Measurements from ENCODE around the gene MAK.
"Not testable (repeated sequence)": the region's sequence is repeated elsewhere in the genome, so short reads cannot be mapped to it uniquely, and the experiment has no call there.

Gene MAK

DNA sequence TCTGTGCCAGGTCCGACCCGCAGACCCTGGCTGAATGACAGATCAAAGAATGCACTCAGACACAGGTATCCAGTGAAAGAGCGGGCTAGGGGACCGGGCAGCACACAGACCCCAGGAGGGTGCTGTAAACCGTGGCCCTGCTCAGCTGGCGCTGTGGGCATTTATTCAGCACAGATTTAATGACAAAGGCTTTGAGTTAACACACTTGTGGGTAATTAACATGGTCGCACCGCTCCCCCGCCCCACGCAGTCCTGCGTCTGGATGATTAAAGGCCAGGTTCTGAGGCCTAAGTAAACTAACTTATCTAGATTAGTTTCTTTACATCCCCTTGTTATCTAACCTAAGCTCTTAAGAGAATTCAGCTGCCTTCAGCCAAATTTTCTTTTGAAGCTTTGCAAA lies 3.5 kb downstream of the MAK start:
- Histone ChIP-seq H3K36me3 (ENCODE audit: control insufficient read depth, insufficient read depth, low read length) (no peaks in the 10 kb centered on the region), H3K27me3 (ENCODE audit: control insufficient read depth, insufficient read depth, low read length) (no peaks in the 10 kb centered on the region), H3K9me3 (ENCODE audit: control insufficient read depth, insufficient read depth, low read length) (no peaks in the 10 kb centered on the region), H3K27ac (ENCODE audit: low read length) (no peak overlapping the region), H3K4me3 (ENCODE audit: low read length) (no peak overlapping the region), H3K4me1 (ENCODE audit: control insufficient read depth, insufficient read depth, low read length) (no peaks in the 10 kb centered on the region)
- whole genome bisulfite sequencing (ENCODE audit: insufficient coverage, insufficient read length): no CpG with 5 or more reads among the region's 11 CpGs
- DNase-seq (ENCODE audit: low read depth, low spot score): no peak

DNA sequence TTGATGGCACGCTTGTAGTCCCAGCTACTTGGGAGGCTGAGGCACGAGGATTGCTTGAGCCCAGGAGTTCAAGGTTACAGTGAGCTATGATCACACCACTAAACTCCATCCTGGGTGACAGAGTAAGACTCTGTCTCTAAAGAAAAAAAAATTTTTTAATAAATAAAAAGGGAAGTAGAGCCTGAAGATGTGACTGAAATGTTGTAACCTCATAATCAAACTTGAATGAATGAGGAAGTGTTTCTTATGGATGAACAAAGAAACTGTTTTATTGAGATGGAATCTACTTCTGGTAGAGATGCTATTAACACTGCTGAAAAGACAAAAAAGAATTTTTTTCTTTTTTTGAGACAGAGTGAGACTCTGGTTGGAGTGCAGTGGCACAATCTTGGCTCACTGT lies 6.7 kb downstream of the MAK start:
- no CpG with 5 or more reads among the region's 2 CpGs for WGBS (ENCODE audit: insufficient coverage, insufficient read length)
- Histone ChIP-seq H3K4me1 (ENCODE audit: control insufficient read depth, insufficient read depth, low read length) (no peaks in the 10 kb centered on the region), H3K27me3 (ENCODE audit: control insufficient read depth, insufficient read depth, low read length) (no peaks in the 10 kb centered on the region), H3K27ac (ENCODE audit: low read length) (no peak overlapping the region), H3K9me3 (ENCODE audit: control insufficient read depth, insufficient read depth, low read length) (no peaks in the 10 kb centered on the region), H3K36me3 (ENCODE audit: control insufficient read depth, insufficient read depth, low read length) (no peaks in the 10 kb centered on the region), H3K4me3 (ENCODE audit: low read length) (no peak overlapping the region)
- no peak for DNase-seq (ENCODE audit: low read depth, low spot score)

DNA sequence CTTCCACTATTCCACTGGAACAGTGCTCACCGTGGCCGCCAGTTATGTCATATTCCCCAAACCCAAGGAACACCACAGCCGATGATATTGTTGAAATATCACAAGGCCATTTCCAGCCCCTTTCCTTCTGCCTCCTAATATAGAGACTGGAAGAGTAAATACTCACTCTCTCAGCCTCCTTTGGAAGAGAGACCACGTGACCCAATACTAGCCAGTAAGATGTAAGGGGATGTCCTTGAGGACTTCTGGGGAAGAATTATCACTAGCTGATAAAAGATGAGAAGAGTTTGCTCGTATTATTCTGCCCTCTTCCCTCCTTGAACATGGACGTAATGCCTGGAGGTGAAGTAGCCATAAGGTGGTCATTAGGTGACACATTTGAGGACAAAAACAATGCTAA lies 13.5 kb downstream of the MAK start:
- H3K4me1 ChIP-seq (ENCODE audit: control insufficient read depth, insufficient read depth, low read length): no peaks in the 10 kb centered on the region
- H3K36me3 ChIP-seq (ENCODE audit: control insufficient read depth, insufficient read depth, low read length): no peaks in the 10 kb centered on the region
- no peak overlapping the region for H3K27ac ChIP-seq (ENCODE audit: low read length)
- no peak overlapping the region for H3K4me3 ChIP-seq (ENCODE audit: low read length)
- no peaks in the 10 kb centered on the region for H3K9me3 ChIP-seq (ENCODE audit: control insufficient read depth, insufficient read depth, low read length)
- DNase-seq (ENCODE audit: low read depth, low spot score): no peak
- WGBS (ENCODE audit: insufficient coverage, insufficient read length): no CpG with 5 or more reads among the region's 6 CpGs
- no peaks in the 10 kb centered on the region for H3K27me3 ChIP-seq (ENCODE audit: control insufficient read depth, insufficient read depth, low read length)

DNA sequence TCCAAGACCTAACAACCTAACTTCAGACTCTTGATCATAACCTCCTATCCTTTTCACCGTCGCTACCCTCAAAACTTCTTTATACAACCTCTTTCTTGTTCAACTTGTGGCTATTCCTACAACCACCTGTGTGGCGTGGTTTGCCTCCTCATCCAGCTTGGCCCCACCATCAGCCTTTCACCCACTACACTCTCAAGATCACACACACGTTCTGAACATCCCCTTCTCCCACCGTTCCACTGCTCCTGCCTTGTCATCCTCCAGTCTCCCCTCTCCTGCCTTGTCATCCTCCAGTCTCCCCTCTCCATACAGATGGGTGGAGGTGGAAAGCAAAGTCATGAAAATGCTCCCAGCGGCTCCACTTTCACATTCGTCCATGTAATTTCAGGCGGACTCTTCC lies 14.0 kb downstream of the MAK start:
- 100% methylated on average over 2 of the region's 8 CpGs for WGBS (ENCODE audit: insufficient coverage, insufficient read length)
- no peak overlapping the region for H3K27ac ChIP-seq (ENCODE audit: low read length)
- H3K36me3 ChIP-seq (ENCODE audit: control insufficient read depth, insufficient read depth, low read length): no peaks in the 10 kb centered on the region
- no peak overlapping the region for H3K4me3 ChIP-seq (ENCODE audit: low read length)
- H3K4me1 ChIP-seq (ENCODE audit: control insufficient read depth, insufficient read depth, low read length): no peaks in the 10 kb centered on the region
- no peaks in the 10 kb centered on the region for H3K9me3 ChIP-seq (ENCODE audit: control insufficient read depth, insufficient read depth, low read length)
- DNase-seq (ENCODE audit: low read depth, low spot score): no peak
- H3K27me3 ChIP-seq (ENCODE audit: control insufficient read depth, insufficient read depth, low read length): no peaks in the 10 kb centered on the region

DNA sequence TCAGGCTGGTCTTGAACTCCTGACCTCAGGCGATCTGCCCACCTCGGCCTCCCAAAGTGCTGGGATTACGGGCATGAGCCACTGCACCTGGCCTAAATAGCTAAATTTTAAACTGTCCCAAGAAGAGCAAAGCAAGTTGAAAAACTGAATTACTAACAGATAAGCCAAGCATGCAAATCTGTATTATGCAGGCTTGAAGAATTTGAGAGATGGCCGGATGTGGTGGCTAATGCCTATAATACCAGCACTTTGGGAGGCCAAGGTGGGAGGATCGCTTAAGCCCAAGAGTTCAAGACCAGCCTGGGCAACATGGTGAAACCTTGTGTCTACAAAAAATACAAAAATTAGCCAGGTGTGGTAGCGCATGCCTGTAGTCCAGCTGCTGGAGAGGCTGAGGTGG lies 24.2 kb downstream of the MAK start:
- DNase-seq (ENCODE audit: low read depth, low spot score); H3K4me1 ChIP-seq (ENCODE audit: control insufficient read depth, insufficient read depth, low read length); H3K27me3 ChIP-seq (ENCODE audit: control insufficient read depth, insufficient read depth, low read length); H3K27ac ChIP-seq (ENCODE audit: low read length); H3K36me3 ChIP-seq (ENCODE audit: control insufficient read depth, insufficient read depth, low read length); H3K9me3 ChIP-seq (ENCODE audit: control insufficient read depth, insufficient read depth, low read length); H3K4me3 ChIP-seq (ENCODE audit: low read length): not testable (repeated sequence)
- WGBS (ENCODE audit: insufficient coverage, insufficient read length): no CpG with 5 or more reads among the region's 6 CpGs

DNA sequence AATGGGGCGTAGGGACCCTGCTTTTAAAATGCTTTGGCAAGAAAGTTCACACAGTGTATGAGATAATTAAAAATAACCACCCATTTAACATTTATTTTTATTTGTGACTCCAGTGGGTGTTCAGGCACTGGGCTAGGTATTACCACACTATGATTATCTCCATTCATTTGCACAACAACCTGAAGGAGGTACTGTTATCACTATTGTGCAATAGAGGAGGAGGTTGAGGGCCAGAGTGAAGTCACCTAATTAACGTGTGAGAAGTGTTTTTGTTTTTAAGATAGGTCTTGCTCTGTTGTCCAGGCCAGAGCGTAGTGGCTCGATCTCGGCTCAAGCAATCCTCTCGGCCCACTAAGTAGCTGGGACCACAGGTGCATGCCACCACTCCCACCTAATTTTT lies 29.2 kb downstream of the MAK start:
- WGBS (ENCODE audit: insufficient coverage, insufficient read length): no CpG with 5 or more reads among the region's 6 CpGs

DNA sequence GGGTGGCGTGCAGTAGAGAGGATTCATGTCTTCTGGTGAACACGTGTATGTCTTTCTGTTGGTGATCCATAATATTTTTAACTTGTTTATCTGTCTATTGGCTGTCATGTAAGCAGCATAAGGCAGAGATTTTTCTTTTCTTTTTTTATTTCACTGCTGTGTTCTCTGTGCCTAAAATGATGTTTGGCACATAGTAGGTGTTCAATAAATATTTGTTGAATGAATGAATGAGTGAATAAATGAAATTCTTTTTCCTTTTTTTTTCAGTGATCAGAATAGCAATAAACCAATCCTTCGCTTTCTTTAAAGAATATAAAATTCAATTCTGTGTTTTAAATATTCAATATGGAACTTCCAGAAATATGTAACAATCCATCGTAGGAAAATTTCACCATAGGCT lies 30.0 kb downstream of the MAK start:
- H3K4me3 ChIP-seq (ENCODE audit: low read length): no peak overlapping the region
- H3K4me1 ChIP-seq (ENCODE audit: control insufficient read depth, insufficient read depth, low read length): no peaks in the 10 kb centered on the region
- H3K27ac ChIP-seq (ENCODE audit: low read length): no peak overlapping the region
- no peaks in the 10 kb centered on the region for H3K27me3 ChIP-seq (ENCODE audit: control insufficient read depth, insufficient read depth, low read length)
- no peaks in the 10 kb centered on the region for H3K36me3 ChIP-seq (ENCODE audit: control insufficient read depth, insufficient read depth, low read length)
- DNase-seq (ENCODE audit: low read depth, low spot score): no peak
- H3K9me3 ChIP-seq (ENCODE audit: control insufficient read depth, insufficient read depth, low read length): no peaks in the 10 kb centered on the region
- no CpG with 5 or more reads among the region's 4 CpGs for WGBS (ENCODE audit: insufficient coverage, insufficient read length)

More for the DNA sequence above, 29.2 kb downstream of the MAK start:
- H3K4me1 ChIP-seq (ENCODE audit: control insufficient read depth, insufficient read depth, low read length): no peaks in the 10 kb centered on the region
- H3K27ac ChIP-seq (ENCODE audit: low read length): no peak overlapping the region
- no peaks in the 10 kb centered on the region for H3K27me3 ChIP-seq (ENCODE audit: control insufficient read depth, insufficient read depth, low read length)
- no peaks in the 10 kb centered on the region for H3K36me3 ChIP-seq (ENCODE audit: control insufficient read depth, insufficient read depth, low read length)
- no peak overlapping the region for H3K4me3 ChIP-seq (ENCODE audit: low read length)
- DNase-seq (ENCODE audit: low read depth, low spot score): no peak
- H3K9me3 ChIP-seq (ENCODE audit: control insufficient read depth, insufficient read depth, low read length): no peaks in the 10 kb centered on the region

DNA sequence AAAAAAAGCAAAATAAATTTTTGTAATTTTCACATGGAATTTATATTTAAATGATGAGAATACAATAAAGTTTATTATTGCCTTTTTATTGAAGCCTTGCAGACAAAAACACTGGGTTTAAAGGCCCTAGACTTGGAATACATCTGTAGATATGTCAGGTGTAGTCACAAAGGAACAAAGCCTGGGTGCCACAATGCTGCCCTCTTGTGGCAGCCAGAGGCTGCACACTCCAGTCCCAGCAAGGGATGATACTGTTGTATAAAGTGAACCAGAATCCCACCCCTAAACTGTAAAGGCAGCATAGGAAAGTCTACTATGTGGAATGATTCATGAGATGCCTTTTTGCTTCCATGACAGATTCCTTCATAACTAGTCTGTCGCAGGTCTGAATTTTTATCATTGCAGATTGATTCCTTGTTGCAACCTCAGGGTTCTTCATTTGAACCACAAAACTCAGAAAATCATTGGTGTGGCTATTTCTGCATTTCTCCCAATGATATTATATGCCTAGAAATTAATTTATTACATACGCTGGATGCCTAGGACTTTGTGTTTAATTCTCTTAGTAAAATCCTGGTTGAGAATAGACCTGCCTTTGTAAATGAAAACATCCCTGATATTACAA lies 37.0 kb downstream of the MAK start:
- Histone ChIP-seq H3K4me1 (ENCODE audit: control insufficient read depth, insufficient read depth, low read length) (no peaks in the 10 kb centered on the region), H3K36me3 (ENCODE audit: control insufficient read depth, insufficient read depth, low read length) (no peaks in the 10 kb centered on the region), H3K4me3 (ENCODE audit: low read length) (no peak overlapping the region), H3K27ac (ENCODE audit: low read length) (no peak overlapping the region), H3K9me3 (ENCODE audit: control insufficient read depth, insufficient read depth, low read length) (no peaks in the 10 kb centered on the region), H3K27me3 (ENCODE audit: control insufficient read depth, insufficient read depth, low read length) (no peaks in the 10 kb centered on the region)
- WGBS (ENCODE audit: insufficient coverage, insufficient read length): no CpG with 5 or more reads among the region's 2 CpGs
- peak; percentile 35 for DNase-seq (ENCODE audit: low read depth, low spot score)

DNA sequence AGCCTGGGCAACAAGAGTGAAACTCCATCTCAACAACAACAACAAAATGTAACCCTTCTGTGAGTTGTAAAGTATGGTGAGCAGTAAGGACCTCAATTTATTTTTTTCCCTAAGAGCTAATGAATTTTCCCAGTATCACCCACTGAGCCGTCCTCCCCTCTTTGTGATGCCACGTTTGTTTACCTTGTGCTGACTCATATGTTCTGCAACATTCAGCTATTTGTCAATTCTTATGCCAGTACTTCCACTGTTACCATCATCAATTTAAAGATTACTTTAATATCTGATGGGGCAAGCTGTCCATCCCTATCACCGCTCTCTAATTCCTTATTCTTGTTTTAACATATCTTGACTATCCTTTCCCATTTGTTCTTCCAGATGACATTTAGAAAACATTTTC lies 37.5 kb downstream of the MAK start:
- no peaks in the 10 kb centered on the region for H3K4me1 ChIP-seq (ENCODE audit: control insufficient read depth, insufficient read depth, low read length)
- WGBS (ENCODE audit: insufficient coverage, insufficient read length): no CpG with 5 or more reads among the region's 3 CpGs
- no peak overlapping the region for H3K27ac ChIP-seq (ENCODE audit: low read length)
- no peaks in the 10 kb centered on the region for H3K27me3 ChIP-seq (ENCODE audit: control insufficient read depth, insufficient read depth, low read length)
- DNase-seq (ENCODE audit: low read depth, low spot score): no peak
- no peaks in the 10 kb centered on the region; the same call in 1 of the 2 replicates for H3K36me3 ChIP-seq (ENCODE audit: control insufficient read depth, insufficient read depth, low read length)
- no peak overlapping the region for H3K4me3 ChIP-seq (ENCODE audit: low read length)
- H3K9me3 ChIP-seq (ENCODE audit: control insufficient read depth, insufficient read depth, low read length): no peaks in the 10 kb centered on the region

DNA sequence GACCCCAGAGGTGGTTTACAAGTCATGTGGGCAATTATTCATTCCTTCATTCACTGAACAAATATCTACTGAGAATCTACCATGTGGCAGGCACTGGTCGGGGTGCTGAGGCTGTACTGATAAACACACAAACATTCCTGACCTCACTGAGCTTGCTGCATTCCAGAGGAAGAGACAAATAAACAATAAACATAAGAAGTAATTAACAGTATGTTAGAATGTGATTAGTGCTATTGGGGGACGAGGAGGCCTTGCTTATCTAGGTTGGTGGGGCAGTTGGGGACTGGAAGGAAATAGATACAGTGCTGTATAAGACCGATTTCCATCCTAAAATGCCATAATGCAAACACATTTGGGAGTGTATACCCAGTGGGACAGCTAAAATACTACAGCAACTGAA lies 44.1 kb downstream of the MAK start:
- Histone ChIP-seq H3K4me3 (ENCODE audit: low read length) (no peak overlapping the region), H3K9me3 (ENCODE audit: control insufficient read depth, insufficient read depth, low read length) (no peaks in the 10 kb centered on the region), H3K27ac (ENCODE audit: low read length) (no peak overlapping the region), H3K27me3 (ENCODE audit: control insufficient read depth, insufficient read depth, low read length) (no peaks in the 10 kb centered on the region), H3K36me3 (ENCODE audit: control insufficient read depth, insufficient read depth, low read length) (no peaks in the 10 kb centered on the region; the same call in 1 of the 2 replicates), H3K4me1 (ENCODE audit: control insufficient read depth, insufficient read depth, low read length) (no peaks in the 10 kb centered on the region)
- no peak for DNase-seq (ENCODE audit: low read depth, low spot score)
- no CpG with 5 or more reads among the region's 3 CpGs for WGBS (ENCODE audit: insufficient coverage, insufficient read length)

DNA sequence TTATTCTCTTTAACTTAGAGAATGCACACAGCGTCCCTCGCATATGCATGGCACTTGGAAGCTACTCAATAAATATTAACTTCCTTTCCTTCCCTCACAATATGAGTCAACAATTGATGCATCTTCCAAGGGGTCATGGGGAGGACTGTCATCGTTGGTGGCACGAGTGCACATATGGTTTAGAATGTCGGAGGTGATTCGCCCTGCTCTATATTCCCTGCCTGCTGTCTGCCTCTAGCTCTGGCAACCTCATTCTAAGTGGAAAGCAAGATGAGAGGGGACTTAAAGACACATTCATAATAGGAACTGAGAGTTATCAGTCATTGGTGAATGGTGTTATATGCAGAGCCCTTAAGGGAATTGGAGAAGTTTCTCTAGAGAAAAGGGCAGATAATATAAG lies 44.6 kb downstream of the MAK start:
- Histone ChIP-seq H3K4me3 (ENCODE audit: low read length) (no peak overlapping the region), H3K4me1 (ENCODE audit: control insufficient read depth, insufficient read depth, low read length) (no peaks in the 10 kb centered on the region), H3K9me3 (ENCODE audit: control insufficient read depth, insufficient read depth, low read length) (no peaks in the 10 kb centered on the region), H3K36me3 (ENCODE audit: control insufficient read depth, insufficient read depth, low read length) (no peaks in the 10 kb centered on the region; the same call in 1 of the 2 replicates), H3K27me3 (ENCODE audit: control insufficient read depth, insufficient read depth, low read length) (no peaks in the 10 kb centered on the region), H3K27ac (ENCODE audit: low read length) (no peak overlapping the region)
- WGBS (ENCODE audit: insufficient coverage, insufficient read length): no CpG with 5 or more reads among the region's 6 CpGs
- no peak for DNase-seq (ENCODE audit: low read depth, low spot score)

Data from iPS DF 6.9 (cell line).